ENCODE data around the gene BCAM.

- TF ChIP-seq GATA2 (IDR thresholded peaks at IDR 0.05; ENCODE audit: low read depth, low read length) (no peak), GATA3 (IDR thresholded peaks at IDR 0.05; ENCODE audit: low read depth, low read length) (no peak)
Observed at GRCh38 chr19:44803442-44804428, 5.2 kb upstream of the BCAM start.
